H1 (cell line): Measurements from ENCODE around the gene HDAC9. TPM values are rescaled to one million over a fixed set of nuclear protein-coding genes. Genes with fewer than 3 reads are reported as not detected.

ENCODE experiments used
- CTCF ChIA-PET: fragments of 300-600 bp; sonication (Branson Sonifier 250); formaldehyde crosslinking; loops from one replicate; lab custom pipeline; 2021; ENCODE audit not compliant: partially characterized antibody; lab: Charles Lee
- POLR2A ChIA-PET: fragments of 300-600 bp; sonication (Branson Sonifier 250); formaldehyde crosslinking; loops from one replicate; lab custom pipeline; 2021; ENCODE audit warnings: inconsistent platforms; ENCODE audit not compliant: partially characterized antibody; lab: Charles Lee
- DNase-seq, 2 experiments: peaks; one replicate each; pipeline versions ENCODE4 v3.0.0 to v3.0.0-alpha.2; 2010 to 2022; ENCODE audit warnings: low spot score in 2 of 2, low read depth in 1 of 2, mixed read lengths in 1 of 2
- FAIRE-seq: peaks from 2 replicates; lab custom pipeline; 2011; peaks lifted over from hg19 to GRCh38; lab: Jason Lieb, UNC
- H2AFZ ChIP-seq: 2 replicates; pipeline ENCODE4 v1.8.1; 2012; ENCODE audit warnings: low read length, inconsistent platforms
- H2AK5ac ChIP-seq: 2 replicates; pipeline ENCODE4 v1.6.1; 2013; ENCODE audit warnings: low read depth, low read length
- H2BK120ac ChIP-seq: replicated peaks from 2 replicates; pipeline ENCODE3; 2013; ENCODE audit warnings: low read depth, low read length, inconsistent platforms
- H2BK12ac ChIP-seq: 2 replicates; pipeline ENCODE4 v1.6.1; 2013; ENCODE audit warnings: low read depth, low read length
- H2BK15ac ChIP-seq: 2 replicates; pipeline ENCODE4 v1.6.1; 2013; ENCODE audit warnings: low read length
- H2BK20ac ChIP-seq: 2 replicates; pipeline ENCODE4 v1.6.1; 2013; ENCODE audit warnings: low read length
- H2BK5ac ChIP-seq: 2 replicates; pipeline ENCODE4 v1.6.1; 2013; ENCODE audit warnings: low read depth, low read length
- H3K14ac ChIP-seq: 2 replicates; pipeline ENCODE4 v1.6.1; 2013; ENCODE audit warnings: inconsistent platforms; ENCODE audit not compliant: insufficient read length
- H3K18ac ChIP-seq: 2 replicates; pipeline ENCODE4 v1.6.1; 2013; ENCODE audit warnings: low read length; ENCODE audit errors: extremely low read depth
- H3K23ac ChIP-seq: 2 replicates; pipeline ENCODE4 v1.6.1; 2013; ENCODE audit warnings: inconsistent platforms; ENCODE audit not compliant: insufficient read length
- H3K23me2 ChIP-seq: 2 replicates; pipeline ENCODE4 v1.6.1; 2013; ENCODE audit warnings: low read depth, low read length
- H3K27ac ChIP-seq: 2 replicates; pipeline ENCODE4 v1.6.1; 2011; ENCODE audit warnings: low read depth, low read length, inconsistent platforms
- H3K27me3 ChIP-seq, 4 experiments: replicated peaks in 1 of 4; 1 replicate in 1 of 4; 2 replicates in 3 of 4; pipeline versions ENCODE4 v1.6.1 to v1.8.1; 2011 to 2013; ENCODE audit warnings: low read length in 3 of 4, mild to moderate bottlenecking in 3 of 4, inconsistent platforms in 2 of 4, mixed read lengths in 2 of 4, moderate library complexity in 1 of 4; ENCODE audit not compliant: control insufficient read depth in 3 of 4, insufficient read depth in 3 of 4; ENCODE audit errors: extremely low read depth in 1 of 4
- H3K36me3 ChIP-seq, 4 experiments: 2 replicates each; pipeline versions ENCODE4 v1.6.1 to v1.8.1; 2011 to 2013; ENCODE audit warnings: mild to moderate bottlenecking in 4 of 4, low read length in 3 of 4, moderate library complexity in 2 of 4, control low read depth in 1 of 4, inconsistent platforms in 1 of 4; ENCODE audit not compliant: insufficient read depth in 4 of 4, control insufficient read depth in 2 of 4
- H3K4ac ChIP-seq: replicated peaks from 2 replicates; pipeline ENCODE3; 2013; ENCODE audit warnings: low read length, low read depth, mixed read lengths, inconsistent platforms; ENCODE audit not compliant: insufficient read length
- H3K4me1 ChIP-seq, 4 experiments: replicated peaks in 1 of 4; 1 replicate in 1 of 4; 2 replicates in 3 of 4; pipeline versions ENCODE4 v1.6.1 to v1.8.1; 2011 to 2013; ENCODE audit warnings: low read length in 3 of 4, inconsistent platforms in 2 of 4, mixed read lengths in 1 of 4; ENCODE audit not compliant: insufficient read depth in 4 of 4, control insufficient read depth in 3 of 4
- H3K4me2 ChIP-seq, 2 experiments: 2 replicates each; pipeline versions ENCODE4 v1.6.1 to v1.8.1; 2011 to 2013; ENCODE audit warnings: low read depth in 2 of 2, low read length in 2 of 2, control low read depth in 1 of 2, inconsistent platforms in 1 of 2, mild to moderate bottlenecking in 1 of 2; ENCODE audit not compliant: insufficient read depth in 1 of 2
- H3K4me3 ChIP-seq, 4 experiments: fragments of 200-600, 300-600 bp in 1 of 4; sonication (generic), shearing (Covaris generic), sonication (Bioruptor Twin) in 1 of 4; 2 replicates each; pipeline versions ENCODE4 v1.5.1 to v1.8.1; 2011 to 2016; ENCODE audit warnings: low read length in 4 of 4, low read depth in 3 of 4, control low read depth in 2 of 4, inconsistent platforms in 2 of 4, mild to moderate bottlenecking in 2 of 4, mixed read lengths in 1 of 4, moderate library complexity in 1 of 4; ENCODE audit not compliant: insufficient read depth in 2 of 4; ENCODE audit errors: extremely low read depth in 1 of 4
- H3K56ac ChIP-seq: replicated peaks from 2 replicates; pipeline ENCODE3; 2013; ENCODE audit warnings: low read depth, mild to moderate bottlenecking, mixed read lengths, low read length, inconsistent platforms; ENCODE audit not compliant: insufficient read length
- H3K79me1 ChIP-seq: 2 replicates; pipeline ENCODE4 v1.6.1; 2013; ENCODE audit warnings: low read depth, low read length, control low read depth
- H3K79me2 ChIP-seq, 2 experiments: 2 replicates each; pipeline versions ENCODE4 v1.6.1 to v1.8.1; 2012 to 2013; ENCODE audit warnings: low read length in 2 of 2, mild to moderate bottlenecking in 2 of 2, inconsistent platforms in 1 of 2; ENCODE audit not compliant: insufficient read depth in 2 of 2, control insufficient read depth in 1 of 2
- H3K9ac ChIP-seq, 4 experiments: replicated peaks in 1 of 4; 1 replicate in 1 of 4; 2 replicates in 3 of 4; pipeline versions ENCODE4 v1.6.1 to v1.8.1; 2011 to 2013; ENCODE audit warnings: low read depth in 3 of 4, low read length in 3 of 4, control low read depth in 2 of 4, mild to moderate bottlenecking in 2 of 4, moderate library complexity in 2 of 4, inconsistent platforms in 1 of 4; ENCODE audit errors: extremely low read depth in 1 of 4
- H3K9me3 ChIP-seq, 2 experiments: 2 replicates each; pipeline versions ENCODE4 v1.6.1 to v1.8.1; 2012 to 2013; ENCODE audit warnings: mild to moderate bottlenecking in 2 of 2, moderate library complexity in 2 of 2, control low read depth in 1 of 2, inconsistent platforms in 1 of 2, low read depth in 1 of 2, low read length in 1 of 2, mixed read lengths in 1 of 2; ENCODE audit not compliant: insufficient read depth in 2 of 2
- H4K20me1 ChIP-seq, 2 experiments: replicated peaks in 1 of 2; 2 replicates each; pipeline versions ENCODE3 to v1.8.1; 2011 to 2013; ENCODE audit warnings: inconsistent platforms in 2 of 2, low read length in 2 of 2, mild to moderate bottlenecking in 1 of 2; ENCODE audit not compliant: insufficient read depth in 2 of 2, control insufficient read depth in 1 of 2
- H4K5ac ChIP-seq: 2 replicates; pipeline ENCODE4 v1.6.1; 2013; ENCODE audit warnings: low read length, low read depth, mixed read lengths, inconsistent platforms; ENCODE audit not compliant: insufficient read length
- H4K8ac ChIP-seq: 2 replicates; pipeline ENCODE4 v1.8.0; 2013; ENCODE audit warnings: mild to moderate bottlenecking, moderate library complexity, low read length, inconsistent platforms; ENCODE audit not compliant: insufficient read depth; ENCODE audit errors: extremely low read depth
- H4K91ac ChIP-seq: replicated peaks from 2 replicates; pipeline ENCODE3; 2013; ENCODE audit warnings: low read length, mixed read lengths, inconsistent platforms; ENCODE audit not compliant: insufficient read length
- BACH1 ChIP-seq: IDR thresholded peaks from 2 replicates; pipeline ENCODE4 v1.6.1; 2012; ENCODE audit warnings: low read length, improper control_type of control experiment
- BCL11A ChIP-seq, 2 experiments: IDR thresholded peaks; one replicate each; pipeline ENCODE4 v1.6.1; 2011; ENCODE audit warnings: low read depth in 2 of 2, low read length in 2 of 2, mild to moderate bottlenecking in 2 of 2
- CHD1 ChIP-seq: IDR thresholded peaks from 2 replicates; pipeline ENCODE4 v1.6.1; 2012; ENCODE audit warnings: low read depth, low read length, improper control_type of control experiment
- CHD2 ChIP-seq: IDR thresholded peaks from 2 replicates; pipeline ENCODE4 v1.6.1; 2012; ENCODE audit warnings: low read length, improper control_type of control experiment
- CREB1 ChIP-seq: IDR thresholded peaks from 2 replicates; pipeline ENCODE4 v1.6.1; 2012; ENCODE audit warnings: inconsistent platforms
- FOSL1 ChIP-seq: IDR thresholded peaks from 2 replicates; pipeline ENCODE4 v1.6.1; 2011; ENCODE audit warnings: mild to moderate bottlenecking, low read depth, low read length, moderate library complexity; ENCODE audit not compliant: insufficient read depth
- GTF2F1 ChIP-seq: IDR thresholded peaks from 2 replicates; pipeline ENCODE4 v1.6.1; 2012; ENCODE audit warnings: low read depth, low read length, improper control_type of control experiment, borderline replicate concordance
- HDAC6 ChIP-seq: IDR thresholded peaks from one replicate; pipeline ENCODE4 v1.7.1; 2012; ENCODE audit warnings: low read depth, mild to moderate bottlenecking, inconsistent platforms, low read length, moderate library complexity
- MAX ChIP-seq: IDR thresholded peaks from 2 replicates; pipeline ENCODE4 v1.6.1; 2012; ENCODE audit warnings: inconsistent platforms
- POLR2AphosphoS5 ChIP-seq: IDR thresholded peaks from 2 replicates; pipeline ENCODE4 v1.6.1; 2011; ENCODE audit warnings: low read depth, low read length
- RAD21 ChIP-seq, 2 experiments: IDR thresholded peaks in 1 of 2; conservative IDR thresholded peaks in 1 of 2; 2 replicates each; pipeline ENCODE4 v1.6.1; 2011; ENCODE audit warnings: low read depth in 2 of 2, low read length in 2 of 2, improper control_type of control experiment in 1 of 2, inconsistent platforms in 1 of 2, mild to moderate bottlenecking in 1 of 2, moderate library complexity in 1 of 2
- RFX5 ChIP-seq: IDR thresholded peaks from 2 replicates; pipeline ENCODE4 v1.6.1; 2011; ENCODE audit warnings: low read depth, low read length, improper control_type of control experiment, borderline replicate concordance
- RXRA ChIP-seq: IDR thresholded peaks from 2 replicates; pipeline ENCODE4 v1.6.1; 2011; ENCODE audit warnings: low read depth, mild to moderate bottlenecking, low read length, moderate library complexity; ENCODE audit not compliant: insufficient read depth
- USF2 ChIP-seq: IDR thresholded peaks from 2 replicates; pipeline ENCODE4 v1.6.1; 2011; ENCODE audit warnings: low read length, improper control_type of control experiment
- WGBS, 2 experiments: shearing (Covaris generic) in 1 of 2; methylation state at CpG; one replicate each; pipeline versions ENCODE4 v1.1.6 to v1.1.7; 2013 to 2015; ENCODE audit warnings: low lambda C conversion rate in 2 of 2, mixed read lengths in 2 of 2, inconsistent platforms in 1 of 2, low coverage in 1 of 2, missing lambda C conversion rate in 1 of 2; ENCODE audit not compliant: insufficient replicate concordance in 2 of 2, insufficient coverage in 1 of 2, insufficient read length in 1 of 2; ENCODE audit errors: extremely low coverage in 1 of 2, missing lambda C conversion rate in 1 of 2; 5-methylcytosine and 5-hydroxymethylcytosine counted together
- polyA plus RNA-seq, 7 experiments: library from polyadenylated mRNA; depleted of rRNA in 3 of 7; stranded (reverse) in 5 of 7; unstranded in 2 of 7; fragments of >200 nt in 5 of 7; fragments of 200-250 nt in 2 of 7; gene quantifications; 1 replicate in 5 of 7; 2 replicates in 1 of 7; 4 replicates in 1 of 7; pipeline versions ENCODE4 v1.2.1 to v1.2.3, GENCODE V29; 2011 to 2013; ENCODE audit warnings: missing spikeins in 2 of 7, mixed read lengths in 2 of 7
- total RNA-seq: library from RNA; stranded (reverse); fragmentation: NEBNext Ultra II Directional; extraction: Animal tissue kit (Norgen Biotek cat#: 25700); gene quantifications from 2 replicates; pipeline ENCODE4 v1.2.1, GENCODE V29; 2021

Gene HDAC9
- total and polyA plus RNA-seq, 2 of the 8 experiments (the other 6 are each of a cell fraction or from before 2014, with no cell fraction given), result 9.5 to 13.1 TPM

- peaks cover 0 to 8% (median 0%) of the 10 kb centered on the region in 4 experiments; a peak in 3 of 7 replicates for H3K4me1 ChIP-seq
- ChIA-PET CTCF (no interaction called here), POLR2A (no interaction called here)
- H2BK15ac ChIP-seq, result no peak overlapping the region
- H3K79me2 ChIP-seq, result no peaks in the 10 kb centered on the region
- H3K9ac ChIP-seq, result no peak overlapping the region
- H3K4ac ChIP-seq, result no peak overlapping the region
- no peak overlapping the region for H2BK5ac ChIP-seq
- DNase-seq, result no peak
- 86% methylated on average over 1 of the region's 1 CpG; no CpG with 5 or more reads in 1 of the 2 experiments for WGBS, 2 experiments
- no peak overlapping the region for H3K56ac ChIP-seq
- no peak overlapping the region for H2BK120ac ChIP-seq
- H3K27me3 ChIP-seq, result no peaks in the 10 kb centered on the region
- H3K4me2 ChIP-seq, result no peak overlapping the region
- no peak overlapping the region for H3K4me3 ChIP-seq
- no peaks in the 10 kb centered on the region for H3K9me3 ChIP-seq
- no peaks in the 10 kb centered on the region for H3K79me1 ChIP-seq
- H3K14ac ChIP-seq, result no peak overlapping the region
- H3K23me2 ChIP-seq, result no peaks in the 10 kb centered on the region
- no peak overlapping the region for H2BK20ac ChIP-seq
- FAIRE-seq, result no peak
- no peak overlapping the region for H3K27ac ChIP-seq
- no peak overlapping the region for H3K23ac ChIP-seq
- H4K8ac ChIP-seq, result no peak overlapping the region
- H4K20me1 ChIP-seq, result no peaks in the 10 kb centered on the region
- H3K36me3 ChIP-seq, result no peaks in the 10 kb centered on the region
- no peak overlapping the region for H2AFZ ChIP-seq
- no peak overlapping the region for H2AK5ac ChIP-seq
- no peak overlapping the region for H3K18ac ChIP-seq
- no peak overlapping the region for H2BK12ac ChIP-seq
- no peak overlapping the region for H4K5ac ChIP-seq
- no peak overlapping the region for H4K91ac ChIP-seq
- TF ChIP-seq HDAC6, result no peak
- TF ChIP-seq USF2, result no peak
- no peak for TF ChIP-seq POLR2AphosphoS5
- TF ChIP-seq CREB1, result no peak
- no peak for TF ChIP-seq MAX
- TF ChIP-seq FOSL1, result no peak
- no peak for TF ChIP-seq RFX5
- TF ChIP-seq RXRA, result no peak
- no peak for TF ChIP-seq BACH1
- no peak for TF ChIP-seq BCL11A (IDR thresholded peaks at IDR 0.05; ENCODE audit: low read depth in 2 of 2, low read length in 2 of 2)
- TF ChIP-seq GTF2F1, result no peak
- no peak for TF ChIP-seq CHD1
- TF ChIP-seq CHD2, result no peak
- TF ChIP-seq RAD21 (IDR thresholded peaks at IDR 0.05 in 1 of 2, conservative IDR thresholded peaks at IDR 0.05 in 1 of 2; ENCODE audit: low read depth in 2 of 2, low read length in 2 of 2), result no peak
Observed at GRCh38 chr7:18799899-18800298, 304.4 kb downstream of the HDAC9 start.
